Peyer's patch (tissue), 4 donors: ENCODE measurements around the gene GLRX3. TPM values are rescaled to one million over a fixed set of nuclear protein-coding genes. Genes with fewer than 3 reads are reported as not detected.

ENCODE experiments used
- DNase-seq, 3 donors: peaks; one replicate each; pipeline ENCODE4 v3.0.0-alpha.2; 2017 to 2019
- H3K27ac ChIP-seq, 4 donors: fragments of 200-600 bp; sonication (generic); one replicate each; pipeline ENCODE4 v1.5.1; 2016 to 2019
- H3K27me3 ChIP-seq, 2 donors: fragments of 200-600 bp; sonication (generic); one replicate each; pipeline ENCODE4 v1.5.1; 2019
- H3K36me3 ChIP-seq, 3 donors: fragments of 200-600 bp; sonication (generic); one replicate each; pipeline ENCODE4 v1.5.1; 2016 to 2019
- H3K4me1 ChIP-seq, 4 donors: fragments of 200-600 bp; sonication (generic); one replicate each; pipeline ENCODE4 v1.5.1; 2016 to 2019
- H3K4me3 ChIP-seq, 4 donors: fragments of 200-600 bp; sonication (generic); 1 replicate in 3 of 4; 2 replicates in 1 of 4; pipeline ENCODE4 v1.5.1; 2016 to 2019; ENCODE audit warnings: mild to moderate bottlenecking in 1 of 4
- H3K9me3 ChIP-seq, 4 donors: fragments of 200-600 bp; sonication (generic); one replicate each; pipeline ENCODE4 v1.5.1; 2016 to 2019; ENCODE audit warnings: mild to moderate bottlenecking in 1 of 4
- CTCF ChIP-seq, 6 experiments: fragments of 450-650 bp in 4 of 6; fragments of 200-600 bp in 2 of 6; sonication (generic) in 1 of 6; IDR thresholded peaks; one replicate each; pipeline ENCODE4 v1.5.1; 2017 to 2019; ENCODE audit warnings: antibody characterized with exemption in 6 of 6, mild to moderate bottlenecking in 3 of 6, moderate library complexity in 1 of 6
- POLR2A ChIP-seq, 2 donors: fragments of 450-650 bp; IDR thresholded peaks; one replicate each; pipeline ENCODE4 v1.5.1; 2017; ENCODE audit warnings: antibody characterized with exemption in 2 of 2, mild to moderate bottlenecking in 2 of 2, moderate library complexity in 2 of 2
- total RNA-seq, 4 donors: library from RNA; depleted of rRNA; stranded (reverse); fragments of >200 nt; gene quantifications; one replicate each; pipeline ENCODE4 v1.1.0, GENCODE V29; 2016

Gene GLRX3
- total RNA-seq, 4 donors from 2014 or later: 23.9 to 53.8 (median 30.6) TPM

GRCh38 chr10:130191380-130191779 is 55.2 kb downstream of the GLRX3 start:
- H3K4me3 ChIP-seq: no peak overlapping the region
- H3K27ac ChIP-seq: no peak overlapping the region
- no peak for DNase-seq
- H3K36me3 ChIP-seq: no peaks in the 10 kb centered on the region
- H3K27me3 ChIP-seq: no peaks in the 10 kb centered on the region
- H3K9me3 ChIP-seq: no peaks in the 10 kb centered on the region
- peaks cover 0 to 8% (median 5%) of the 10 kb centered on the region in 4 donors for H3K4me1 ChIP-seq
- TF ChIP-seq POLR2A (IDR thresholded peaks at IDR 0.05): no peak
- TF ChIP-seq CTCF (IDR thresholded peaks at IDR 0.05): no peak

GRCh38 chr10:130192276-130192848 is 56.2 kb downstream of the GLRX3 start:
- no peaks in the 10 kb centered on the region for H3K36me3 ChIP-seq
- no peaks in the 10 kb centered on the region for H3K9me3 ChIP-seq
- no peak for DNase-seq
- no peak overlapping the region for H3K27ac ChIP-seq
- TF ChIP-seq CTCF (IDR thresholded peaks at IDR 0.05) (no peak), POLR2A (IDR thresholded peaks at IDR 0.05) (no peak)
- H3K4me3 ChIP-seq: no peak overlapping the region
- no peaks in the 10 kb centered on the region for H3K27me3 ChIP-seq
- peaks cover 0 to 8% (median 5%) of the 10 kb centered on the region in 4 donors for H3K4me1 ChIP-seq

- Histone ChIP-seq H3K4me1 (peaks cover 0 to 8% (median 5%) of the 10 kb centered on the region in 4 donors), H3K27me3 (no peaks in the 10 kb centered on the region), H3K4me3 (no peak overlapping the region), H3K27ac (no peak overlapping the region), H3K9me3 (no peaks in the 10 kb centered on the region), H3K36me3 (no peaks in the 10 kb centered on the region)
- no peak for DNase-seq
- TF ChIP-seq POLR2A (IDR thresholded peaks at IDR 0.05) (no peak), CTCF (IDR thresholded peaks at IDR 0.05) (no peak)
Observed at GRCh38 chr10:130193033-130193432, 56.8 kb downstream of the GLRX3 start.

- Histone ChIP-seq H3K36me3 (no peaks in the 10 kb centered on the region), H3K4me3 (no peak overlapping the region), H3K27ac (no peak overlapping the region), H3K9me3 (no peaks in the 10 kb centered on the region), H3K4me1 (peaks cover 0 to 8% (median 5%) of the 10 kb centered on the region in 4 donors), H3K27me3 (no peaks in the 10 kb centered on the region)
- DNase-seq: no peak
- no peak for TF ChIP-seq POLR2A (IDR thresholded peaks at IDR 0.05)
- no peak for TF ChIP-seq CTCF (IDR thresholded peaks at IDR 0.05)
Observed at GRCh38 chr10:130193493-130194193, 57.5 kb downstream of the GLRX3 start.

- TF ChIP-seq CTCF (IDR thresholded peaks at IDR 0.05) (no peak), POLR2A (IDR thresholded peaks at IDR 0.05) (no peak)
- Histone ChIP-seq H3K27ac (no peak overlapping the region), H3K27me3 (no peaks in the 10 kb centered on the region), H3K4me1 (peaks cover 0 to 8% (median 5%) of the 10 kb centered on the region in 4 donors), H3K36me3 (no peaks in the 10 kb centered on the region), H3K9me3 (no peaks in the 10 kb centered on the region), H3K4me3 (no peak overlapping the region)
- no peak for DNase-seq
Observed at GRCh38 chr10:130194194-130194990, 58.2 kb downstream of the GLRX3 start.
